ENCODE results near the gene RERE.

DNA sequence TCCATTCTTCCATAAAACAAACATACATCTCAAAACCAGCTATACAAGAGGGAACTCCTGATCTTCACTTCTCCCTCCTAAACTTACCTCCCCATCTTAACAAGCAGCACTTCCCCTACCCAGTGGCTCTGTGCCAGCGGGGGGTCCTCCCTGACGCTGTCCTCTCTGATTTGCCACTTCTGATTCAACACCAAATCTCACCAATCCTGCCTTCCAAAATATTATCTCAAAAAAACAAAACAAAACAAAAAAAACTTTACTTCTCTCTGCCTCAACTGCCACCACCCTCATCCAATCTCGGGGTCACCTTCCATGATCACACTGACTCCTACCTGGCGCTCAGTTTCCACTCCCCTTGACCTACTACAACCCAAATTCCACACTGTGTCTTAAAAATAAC lies 426.7 kb downstream of the RERE start:
- TF ChIP-seq, protein P1, sequence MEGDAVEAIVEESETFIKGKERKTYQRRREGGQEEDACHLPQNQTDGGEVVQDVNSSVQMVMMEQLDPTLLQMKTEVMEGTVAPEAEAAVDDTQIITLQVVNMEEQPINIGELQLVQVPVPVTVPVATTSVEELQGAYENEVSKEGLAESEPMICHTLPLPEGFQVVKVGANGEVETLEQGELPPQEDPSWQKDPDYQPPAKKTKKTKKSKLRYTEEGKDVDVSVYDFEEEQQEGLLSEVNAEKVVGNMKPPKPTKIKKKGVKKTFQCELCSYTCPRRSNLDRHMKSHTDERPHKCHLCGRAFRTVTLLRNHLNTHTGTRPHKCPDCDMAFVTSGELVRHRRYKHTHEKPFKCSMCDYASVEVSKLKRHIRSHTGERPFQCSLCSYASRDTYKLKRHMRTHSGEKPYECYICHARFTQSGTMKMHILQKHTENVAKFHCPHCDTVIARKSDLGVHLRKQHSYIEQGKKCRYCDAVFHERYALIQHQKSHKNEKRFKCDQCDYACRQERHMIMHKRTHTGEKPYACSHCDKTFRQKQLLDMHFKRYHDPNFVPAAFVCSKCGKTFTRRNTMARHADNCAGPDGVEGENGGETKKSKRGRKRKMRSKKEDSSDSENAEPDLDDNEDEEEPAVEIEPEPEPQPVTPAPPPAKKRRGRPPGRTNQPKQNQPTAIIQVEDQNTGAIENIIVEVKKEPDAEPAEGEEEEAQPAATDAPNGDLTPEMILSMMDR (IDR thresholded peaks at IDR 0.05): no peak
- TF ChIP-seq POLR2A (IDR thresholded peaks at IDR 0.05): no peak
